Keratinocyte (primary cell): Measurements from ENCODE around the gene TMEM163.

Experiments
- CTCF ChIP-seq, 3 experiments: IDR thresholded peaks in 1 of 3; conservative IDR thresholded peaks in 1 of 3; optimal IDR thresholded peaks in 1 of 3; 2 replicates in 2 of 3; 3 replicates in 1 of 3; pipeline versions ENCODE3 to v1.5.1; 2011; ENCODE audit warnings: low read length in 3 of 3, mild to moderate bottlenecking in 3 of 3, moderate library complexity in 2 of 3, control low read depth in 1 of 3, inconsistent platforms in 1 of 3; ENCODE audit not compliant: insufficient read depth in 2 of 3; ENCODE audit errors: extremely low read depth in 1 of 3
- EZH2 ChIP-seq: IDR thresholded peaks from one replicate; pipeline ENCODE4 v1.6.1; 2012; ENCODE audit warnings: inconsistent platforms, mild to moderate bottlenecking, low read length, moderate library complexity

- TF ChIP-seq CTCF (optimal IDR thresholded peaks at IDR 0.05 in 1 of 3, IDR thresholded peaks at IDR 0.05 in 1 of 3, conservative IDR thresholded peaks at IDR 0.05 in 1 of 3; ENCODE audit: extremely low read depth in 1 of 3, insufficient read depth in 2 of 3, low read length in 3 of 3) (no peak), EZH2 (no peak)
These were observed 44.4 kb upstream of the TMEM163 start for GRCh38 chr2:134763164-134763710.
